Rectal smooth muscle tissue (tissue), 1 donor: ENCODE measurements around the gene C3orf22.

Experiments
- H3K27ac ChIP-seq: one replicate; pipeline ENCODE4 v1.7.0; 2013; ENCODE audit warnings: low read depth, low read length, inconsistent platforms
- H3K27me3 ChIP-seq: one replicate; pipeline ENCODE4 v1.7.0; 2013; ENCODE audit warnings: low read length; ENCODE audit not compliant: control insufficient read depth, insufficient read depth
- H3K36me3 ChIP-seq: one replicate; pipeline ENCODE4 v1.7.0; 2013; ENCODE audit warnings: low read length; ENCODE audit not compliant: control insufficient read depth, insufficient read depth
- H3K4me1 ChIP-seq: one replicate; pipeline ENCODE4 v1.7.0; 2013; ENCODE audit warnings: low read length; ENCODE audit not compliant: control insufficient read depth, insufficient read depth
- H3K4me3 ChIP-seq: one replicate; pipeline ENCODE4 v1.7.0; 2013; ENCODE audit warnings: low read length
- H3K9ac ChIP-seq: one replicate; pipeline ENCODE4 v1.7.0; 2013; ENCODE audit warnings: low read length

C3orf22 gene

GRCh38 chr3:126527455-126528211, 31.1 kb downstream of the C3orf22 start:
- no peaks in the 10 kb centered on the region for H3K36me3 ChIP-seq
- H3K9ac ChIP-seq = no peak overlapping the region
- no peaks in the 10 kb centered on the region for H3K4me1 ChIP-seq
- H3K27me3 ChIP-seq = peaks cover 3% of the 10 kb centered on the region
- H3K27ac ChIP-seq = no peak overlapping the region
- no peak overlapping the region for H3K4me3 ChIP-seq

GRCh38 chr3:126527006-126527405, 31.7 kb downstream of the C3orf22 start:
- Histone ChIP-seq H3K27ac (no peak overlapping the region), H3K4me1 (no peaks in the 10 kb centered on the region), H3K4me3 (no peak overlapping the region)

GRCh38 chr3:126526668-126527005, 32.1 kb downstream of the C3orf22 start:
- Histone ChIP-seq H3K36me3 (no peaks in the 10 kb centered on the region), H3K27ac (no peak overlapping the region), H3K9ac (no peak overlapping the region), H3K4me1 (no peaks in the 10 kb centered on the region), H3K4me3 (no peak overlapping the region), H3K27me3 (peaks cover 3% of the 10 kb centered on the region)

More at GRCh38 chr3:126527006-126527405, 31.7 kb downstream of the C3orf22 start:
- Histone ChIP-seq H3K9ac (no peak overlapping the region), H3K27me3 (peaks cover 3% of the 10 kb centered on the region), H3K36me3 (no peaks in the 10 kb centered on the region)

- H3K27ac ChIP-seq = no peak overlapping the region
- H3K4me3 ChIP-seq = no peak overlapping the region
- no peaks in the 10 kb centered on the region for H3K36me3 ChIP-seq
- H3K4me1 ChIP-seq = no peaks in the 10 kb centered on the region
- H3K9ac ChIP-seq = no peak overlapping the region
- peaks cover 3% of the 10 kb centered on the region for H3K27me3 ChIP-seq
Observed at GRCh38 chr3:126525853-126526667, 32.7 kb downstream of the C3orf22 start.

GRCh38 chr3:126525091-126525852, 33.5 kb downstream of the C3orf22 start:
- Histone ChIP-seq H3K4me3 (no peak overlapping the region), H3K36me3 (no peaks in the 10 kb centered on the region), H3K27ac (no peak overlapping the region), H3K4me1 (no peaks in the 10 kb centered on the region), H3K9ac (no peak overlapping the region), H3K27me3 (peaks cover 3% of the 10 kb centered on the region)

GRCh38 chr3:126524429-126524988, 34.2 kb downstream of the C3orf22 start:
- Histone ChIP-seq H3K9ac (no peak overlapping the region), H3K36me3 (no peaks in the 10 kb centered on the region), H3K27me3 (peaks cover 3% of the 10 kb centered on the region), H3K27ac (no peak overlapping the region), H3K4me3 (peak overlapping the region; percentile 37), H3K4me1 (no peaks in the 10 kb centered on the region)

GRCh38 chr3:126523745-126524428, 34.8 kb downstream of the C3orf22 start, which contains the start of gene CHST13:
Gene CHST13 (plus strand): TSS chr3:126524155. CDS start chr3:126524333, 178 bp downstream.
- H3K9ac ChIP-seq = no peak within 1 kb of the TSS
- H3K4me3 ChIP-seq = peak within 1 kb of the TSS; percentile 37

GRCh38 chr3:126522363-126522788, 36.4 kb downstream of the C3orf22 start:
- no peak overlapping the region for H3K27ac ChIP-seq
- no peaks in the 10 kb centered on the region for H3K4me1 ChIP-seq
- no peak overlapping the region for H3K4me3 ChIP-seq
- no peak overlapping the region for H3K9ac ChIP-seq
- H3K27me3 ChIP-seq = peaks cover 3% of the 10 kb centered on the region
- H3K36me3 ChIP-seq = no peaks in the 10 kb centered on the region

More at GRCh38 chr3:126523745-126524428, 34.8 kb downstream of the C3orf22 start, which contains the start of gene CHST13:
- Histone ChIP-seq H3K4me1 (no peaks in the 10 kb centered on the region), H3K36me3 (no peaks in the 10 kb centered on the region), H3K27me3 (peaks cover 3% of the 10 kb centered on the region), H3K27ac (no peak within 1 kb of the TSS)

GRCh38 chr3:126521122-126521891, 37.4 kb downstream of the C3orf22 start:
- no peak overlapping the region for H3K27ac ChIP-seq
- H3K36me3 ChIP-seq = no peaks in the 10 kb centered on the region
- H3K9ac ChIP-seq = no peak overlapping the region
- H3K27me3 ChIP-seq = peaks cover 3% of the 10 kb centered on the region
- no peaks in the 10 kb centered on the region for H3K4me1 ChIP-seq
- no peak overlapping the region for H3K4me3 ChIP-seq

GRCh38 chr3:126519506-126520455, 39.0 kb downstream of the C3orf22 start:
- peaks cover 3% of the 10 kb centered on the region for H3K27me3 ChIP-seq
- no peaks in the 10 kb centered on the region for H3K4me1 ChIP-seq
- H3K27ac ChIP-seq = no peak overlapping the region
- H3K9ac ChIP-seq = no peak overlapping the region
- no peak overlapping the region for H3K4me3 ChIP-seq
- H3K36me3 ChIP-seq = no peaks in the 10 kb centered on the region
